ENCODE results near the gene GOLT1A. TPM values are rescaled to one million over a fixed set of nuclear protein-coding genes. Genes with fewer than 3 reads are reported as not detected.

Gene GOLT1A
- polyA plus RNA-seq, 3 donors: not detected

DNA sequence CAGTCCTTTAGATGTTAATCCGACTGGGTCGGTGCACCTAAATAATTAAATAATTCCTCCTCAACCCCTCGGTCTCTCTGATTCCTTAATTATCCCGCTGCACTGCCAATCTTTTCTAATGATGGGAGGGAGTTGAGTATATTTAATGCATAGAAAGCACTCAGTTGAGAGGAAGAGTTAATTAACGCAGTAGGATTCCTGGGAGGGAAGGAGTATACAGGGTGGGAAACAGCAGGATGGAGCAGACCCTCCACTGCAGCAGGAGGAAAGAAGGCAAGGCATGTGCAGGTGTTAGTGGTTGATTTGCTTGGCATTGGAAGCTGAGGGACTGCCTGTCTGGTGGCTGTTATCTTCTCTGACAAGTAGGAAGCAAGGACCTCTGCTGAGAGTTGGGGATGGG, 37.7 kb downstream of the GOLT1A start:
- H3K27me3 Mint-ChIP-seq (ENCODE audit: low read depth in 3 of 3): peaks cover 0 to 10% (median 6%) of the 10 kb centered on the region in 3 donors
- peaks cover under 1 to 8% (median 5%) of the 10 kb centered on the region in 7 donors for H3K9me3 Mint-ChIP-seq
- H3K27ac ChIP-seq (ENCODE audit: low read depth in 1 of 2, low read length in 2 of 2): no peak overlapping the region
- H3K4me1 Mint-ChIP-seq: peaks cover 6% of the 10 kb centered on the region
- H3K36me3 Mint-ChIP-seq: no peaks in the 10 kb centered on the region
- no peak for DNase-seq
- intact Hi-C loops (cut with micrococcal nuclease): no loop called here
- H3K27me3 ChIP-seq (ENCODE audit: control insufficient read depth in 2 of 2, insufficient read depth in 2 of 2, low read length in 2 of 2): no peaks in the 10 kb centered on the region
- no peaks in the 10 kb centered on the region for H3K36me3 ChIP-seq (replicated peaks in 1 of 2; ENCODE audit: control insufficient read depth in 1 of 2, insufficient read depth in 2 of 2, low read length in 2 of 2)
- TF ChIP-seq, protein P1, sequence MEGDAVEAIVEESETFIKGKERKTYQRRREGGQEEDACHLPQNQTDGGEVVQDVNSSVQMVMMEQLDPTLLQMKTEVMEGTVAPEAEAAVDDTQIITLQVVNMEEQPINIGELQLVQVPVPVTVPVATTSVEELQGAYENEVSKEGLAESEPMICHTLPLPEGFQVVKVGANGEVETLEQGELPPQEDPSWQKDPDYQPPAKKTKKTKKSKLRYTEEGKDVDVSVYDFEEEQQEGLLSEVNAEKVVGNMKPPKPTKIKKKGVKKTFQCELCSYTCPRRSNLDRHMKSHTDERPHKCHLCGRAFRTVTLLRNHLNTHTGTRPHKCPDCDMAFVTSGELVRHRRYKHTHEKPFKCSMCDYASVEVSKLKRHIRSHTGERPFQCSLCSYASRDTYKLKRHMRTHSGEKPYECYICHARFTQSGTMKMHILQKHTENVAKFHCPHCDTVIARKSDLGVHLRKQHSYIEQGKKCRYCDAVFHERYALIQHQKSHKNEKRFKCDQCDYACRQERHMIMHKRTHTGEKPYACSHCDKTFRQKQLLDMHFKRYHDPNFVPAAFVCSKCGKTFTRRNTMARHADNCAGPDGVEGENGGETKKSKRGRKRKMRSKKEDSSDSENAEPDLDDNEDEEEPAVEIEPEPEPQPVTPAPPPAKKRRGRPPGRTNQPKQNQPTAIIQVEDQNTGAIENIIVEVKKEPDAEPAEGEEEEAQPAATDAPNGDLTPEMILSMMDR (IDR thresholded peaks at IDR 0.05): no peak
- H3K4me3 ChIP-seq (replicated peaks in 1 of 3; ENCODE audit: low read depth in 2 of 3, low read length in 3 of 3): no peak overlapping the region
- H3K4me2 ChIP-seq (replicated peaks; ENCODE audit: extremely low read depth, low read length, poor library complexity, severe bottlenecking): no peak overlapping the region
- no peak overlapping the region for H3K9ac ChIP-seq (ENCODE audit: insufficient read depth, low read length, poor library complexity, severe bottlenecking)
- H3K27ac Mint-ChIP-seq: no peak overlapping the region
- H3K4me1 ChIP-seq (ENCODE audit: control insufficient read depth in 1 of 2, insufficient read depth in 2 of 2, low read length in 2 of 2): no peaks in the 10 kb centered on the region
- no peaks in the 10 kb centered on the region for H3K79me2 ChIP-seq (ENCODE audit: insufficient read depth, low read length)
- WGBS (ENCODE audit: insufficient coverage): 100% methylated on average over 1 of the region's 5 CpGs
- no peaks in the 10 kb centered on the region for H4K20me1 ChIP-seq (ENCODE audit: insufficient read depth, low read length)
- H3K9me3 ChIP-seq (replicated peaks in 1 of 2; ENCODE audit: control insufficient read depth in 1 of 2, insufficient read depth in 1 of 2, low read length in 2 of 2): peaks cover under 1 to 3% of the 10 kb centered on the region in 2 donors
- H3K4me3 Mint-ChIP-seq: no peak overlapping the region
- H2AFZ ChIP-seq (ENCODE audit: insufficient read depth, low read depth, low read length, poor library complexity, severe bottlenecking): no peak overlapping the region

DNA sequence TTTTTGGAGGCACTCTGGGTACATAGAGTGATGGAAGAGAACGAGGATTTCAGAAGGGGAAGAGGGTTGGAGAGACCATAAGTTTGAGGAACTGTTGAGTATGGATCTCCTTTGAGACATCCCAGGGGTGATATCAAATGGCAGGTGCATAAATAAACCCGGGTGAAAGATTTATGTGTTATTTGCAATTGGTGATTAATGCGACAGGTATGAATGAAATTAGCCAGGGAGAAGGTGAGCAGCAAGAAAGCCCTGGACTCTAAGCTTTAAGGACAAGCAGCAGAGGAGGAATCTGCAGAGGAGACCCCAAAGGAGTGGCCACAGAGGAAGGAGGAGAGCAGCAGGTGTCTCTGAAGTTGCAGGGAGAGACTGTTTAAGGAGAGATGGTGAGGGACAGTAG, 38.8 kb downstream of the GOLT1A start:
- H3K4me1 Mint-ChIP-seq: peaks cover 6% of the 10 kb centered on the region
- no peaks in the 10 kb centered on the region for H3K4me1 ChIP-seq (ENCODE audit: control insufficient read depth in 1 of 2, insufficient read depth in 2 of 2, low read length in 2 of 2)
- no peaks in the 10 kb centered on the region for H3K36me3 Mint-ChIP-seq
- no peak for DNase-seq
- WGBS (ENCODE audit: insufficient coverage): 73% methylated on average over 3 of the region's 3 CpGs
- TF ChIP-seq, protein P1 (IDR thresholded peaks at IDR 0.05): no peak
- intact Hi-C loops (cut with micrococcal nuclease): no loop called here
- no peak overlapping the region for H3K27ac ChIP-seq (ENCODE audit: low read depth in 1 of 2, low read length in 2 of 2)
- H3K79me2 ChIP-seq (ENCODE audit: insufficient read depth, low read length): no peaks in the 10 kb centered on the region
- H3K27ac Mint-ChIP-seq: no peak overlapping the region
- H3K9me3 ChIP-seq (replicated peaks in 1 of 2; ENCODE audit: control insufficient read depth in 1 of 2, insufficient read depth in 1 of 2, low read length in 2 of 2): peaks cover 9 to 11% of the 10 kb centered on the region in 2 donors
- H3K9me3 Mint-ChIP-seq: peaks cover 6 to 18% (median 15%) of the 10 kb centered on the region in 7 donors
- H3K27me3 Mint-ChIP-seq (ENCODE audit: low read depth in 3 of 3): peaks cover 0 to 7% (median 4%) of the 10 kb centered on the region in 3 donors
- no peak overlapping the region for H3K4me3 ChIP-seq (replicated peaks in 1 of 3; ENCODE audit: low read depth in 2 of 3, low read length in 3 of 3)
- H4K20me1 ChIP-seq (ENCODE audit: insufficient read depth, low read length): no peaks in the 10 kb centered on the region
- no peak overlapping the region for H3K9ac ChIP-seq (ENCODE audit: insufficient read depth, low read length, poor library complexity, severe bottlenecking)
- no peaks in the 10 kb centered on the region for H3K27me3 ChIP-seq (ENCODE audit: control insufficient read depth in 2 of 2, insufficient read depth in 2 of 2, low read length in 2 of 2)
- no peak overlapping the region for H3K4me3 Mint-ChIP-seq
- no peaks in the 10 kb centered on the region for H3K36me3 ChIP-seq (replicated peaks in 1 of 2; ENCODE audit: control insufficient read depth in 1 of 2, insufficient read depth in 2 of 2, low read length in 2 of 2)
- H2AFZ ChIP-seq (ENCODE audit: insufficient read depth, low read depth, low read length, poor library complexity, severe bottlenecking): no peak overlapping the region
- no peak overlapping the region for H3K4me2 ChIP-seq (replicated peaks; ENCODE audit: extremely low read depth, low read length, poor library complexity, severe bottlenecking)
